ENCODE results near the gene APH1A. TPM values are rescaled to one million over a fixed set of nuclear protein-coding genes. Genes with fewer than 3 reads are reported as not detected.
A peak's percentile ranks its signal among the peaks of the same experiment; 100 is the strongest.
"Not testable (repeated sequence)": the region's sequence is repeated elsewhere in the genome, so short reads cannot be mapped to it uniquely, and the experiment has no call there.

APH1A gene
- total and polyA plus RNA-seq, 10 of the 15 experiments (the other 5 are each of a cell fraction or from before 2014, with no cell fraction given), result 6.7 to 130 (median 87.7) TPM

- no peak for TF ChIP-seq MYC (IDR thresholded peaks at IDR 0.05; ENCODE audit: insufficient read depth, insufficient read length, insufficient replicate concordance, low read length, severe bottlenecking)
- TF ChIP-seq HDAC6 (IDR thresholded peaks at IDR 0.05; ENCODE audit: unreplicated experiment), result no peak
- TF ChIP-seq PAX5 (IDR thresholded peaks at IDR 0.05; ENCODE audit: borderline replicate concordance, low read depth, low read length), result no peak
- no peak for TF ChIP-seq USF2 (IDR thresholded peaks at IDR 0.05; ENCODE audit: borderline replicate concordance, low read depth, low read length)
- peak; percentile 90 for TF ChIP-seq GABPA (IDR thresholded peaks at IDR 0.05; ENCODE audit: low read depth)
- no peak for TF ChIP-seq ZBED1 (IDR thresholded peaks at IDR 0.05; ENCODE audit: borderline replicate concordance)
- no peak for TF ChIP-seq EP300 (IDR thresholded peaks at IDR 0.05; ENCODE audit: borderline replicate concordance in 1 of 2, control insufficient read depth in 1 of 2, low read depth in 2 of 2, low read length in 2 of 2)
- TF ChIP-seq SUZ12 (IDR thresholded peaks at IDR 0.05; ENCODE audit: unreplicated experiment), result no peak
- TF ChIP-seq MLLT1 (IDR thresholded peaks at IDR 0.05), result no peak; the same call in 1 of the 2 replicates
- no peak for TF ChIP-seq STAT3 (IDR thresholded peaks at IDR 0.05; ENCODE audit: low read depth, low read length)
- TF ChIP-seq BCL3 (IDR thresholded peaks at IDR 0.05; ENCODE audit: borderline replicate concordance, insufficient read depth, low read depth, low read length, poor library complexity, severe bottlenecking), result no peak
- TF ChIP-seq FOXM1 (IDR thresholded peaks at IDR 0.05; ENCODE audit: low read depth, low read length), result no peak
Measured at GRCh38 chr1:150268705-150269403, at the start of gene APH1A (continued).

GRCh38 chr1:150314691-150315090 lies 45.9 kb upstream of the APH1A start:
- H3K9ac ChIP-seq (ENCODE audit: control insufficient read depth, insufficient read depth, low read length); H3K36me3 ChIP-seq (ENCODE audit: control insufficient read depth in 2 of 2, insufficient read depth in 2 of 2, low read length in 1 of 2); ATAC-seq; DNase-seq (ENCODE audit: low read depth, low spot score); CTCF ChIA-PET; H3K27ac ChIP-seq (ENCODE audit: control insufficient read depth, insufficient read depth); H3K4me3 ChIP-seq; POLR2A ChIA-PET; intact Hi-C loops (cut with micrococcal nuclease; ENCODE audit: unreplicated experiment); FAIRE-seq; in situ Hi-C loops (cut with MboI); H3K27me3 ChIP-seq (replicated peaks in 1 of 2; ENCODE audit: control insufficient read depth in 2 of 2, insufficient read depth in 2 of 2, low read length in 1 of 2); SMC1A ChIA-PET (ENCODE audit: uncharacterized antibody, unreplicated experiment); H4K20me1 ChIP-seq (ENCODE audit: control insufficient read depth, insufficient read depth); RAD21 ChIA-PET (ENCODE audit: unreplicated experiment); BruUV-seq (replicated peaks); H3K9me3 ChIP-seq (replicated peaks; ENCODE audit: control insufficient read depth, insufficient read depth, low read length); H3K4me2 ChIP-seq (ENCODE audit: control insufficient read depth, insufficient read depth); H3K4me1 ChIP-seq (ENCODE audit: control insufficient read depth, insufficient read depth, low read length); H3K79me2 ChIP-seq (ENCODE audit: control insufficient read depth, insufficient read depth, low read length); H2AFZ ChIP-seq (ENCODE audit: control insufficient read depth, low read depth, low read length): not testable (repeated sequence)
- WGBS (ENCODE audit: insufficient coverage, insufficient replicate concordance, low lambda C conversion rate, missing lambda C conversion rate), result 73% methylated on average over 3 of the region's 4 CpGs
